Regular cardiac myocyte (primary cell): ENCODE results near the gene FUT1. TPM values are rescaled to one million over a fixed set of nuclear protein-coding genes. Genes with fewer than 3 reads are reported as not detected.

Source experiments
- total RNA-seq: library from RNA; depleted of rRNA; stranded (reverse); fragments of >200 nt; gene quantifications from 2 replicates; pipeline ENCODE4 v1.2.3, GENCODE V29; 2014

Gene FUT1
- under 0.01 and 0.58 TPM in 2 replicates for total RNA-seq

DNA sequence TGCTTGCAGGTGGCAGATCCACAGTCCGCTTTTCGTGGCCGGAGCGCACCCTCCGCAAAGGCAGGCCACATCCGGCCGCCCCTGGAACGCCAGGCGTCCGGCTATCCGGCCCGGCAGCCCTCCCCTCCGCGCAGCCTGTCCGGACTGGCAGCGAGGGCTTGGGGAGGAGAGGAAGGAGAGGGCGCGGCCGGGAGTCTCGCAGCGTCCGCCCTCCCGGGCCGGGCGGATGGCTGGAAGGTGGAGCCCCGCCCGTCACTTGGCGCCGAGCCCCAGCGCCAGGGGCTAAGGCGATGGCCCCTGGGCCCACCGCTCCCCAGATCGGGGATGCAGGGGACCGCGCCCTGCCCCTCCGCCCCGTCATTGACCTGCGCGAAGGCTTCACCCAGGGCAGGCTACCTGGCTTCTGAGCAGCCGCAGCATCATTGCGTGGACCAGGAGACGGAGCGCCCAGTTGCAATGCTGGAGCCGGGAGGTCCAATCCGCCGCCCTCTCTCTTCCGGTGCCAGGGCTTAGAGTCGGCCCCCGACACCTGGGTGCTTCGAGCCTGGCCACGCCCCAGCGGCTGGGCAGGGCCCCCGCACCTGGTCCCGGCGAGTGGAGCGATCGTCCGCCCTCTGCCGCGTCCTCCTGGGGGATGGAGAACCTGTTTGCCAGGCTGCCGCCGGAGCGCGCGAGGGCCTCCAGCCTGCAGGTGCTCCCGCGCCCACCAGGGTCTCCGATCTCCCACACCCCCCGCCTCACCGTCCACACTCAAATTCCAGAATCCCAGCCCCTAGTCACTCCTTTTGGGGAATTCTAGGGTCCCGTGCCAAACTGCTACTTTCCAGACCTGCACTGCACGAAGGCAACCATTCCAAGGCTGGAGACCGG lies at the start of gene FUT1:
TSS of gene FUT1 (minus strand) at position 146 of the 870 bp plus-strand sequence. CDS start 1,360 bp downstream, outside the sequence.

DNA sequence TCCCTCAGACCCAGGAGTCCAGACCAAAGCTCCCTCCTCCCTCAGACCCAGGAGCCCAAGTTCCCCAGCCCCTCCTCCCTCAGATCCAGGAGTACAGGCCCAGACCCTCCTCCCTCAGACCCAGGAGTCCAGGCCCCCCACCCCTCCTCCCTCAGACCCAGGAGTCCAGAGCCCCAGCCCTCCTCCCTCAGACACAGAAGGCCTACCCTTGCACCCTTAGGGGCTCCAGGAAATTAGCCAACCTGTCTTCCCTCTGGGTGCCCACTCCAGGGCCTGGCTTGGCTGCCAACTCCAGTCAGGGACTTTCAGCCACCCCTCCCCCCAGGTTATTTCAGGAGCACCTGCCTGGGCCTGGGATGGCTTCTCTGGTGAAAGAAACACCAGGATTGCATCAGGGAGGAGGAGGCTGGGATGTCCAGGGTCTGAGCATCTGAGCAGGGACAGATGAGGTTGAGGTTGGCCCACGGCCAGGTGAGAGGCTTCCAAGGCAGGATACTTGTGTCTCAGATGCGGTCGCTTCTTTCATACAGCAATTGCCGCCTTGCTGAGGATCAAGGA lies 2.7 kb upstream of the FUT1 start, which contains the start of gene FGF21:
TSS of gene FGF21 (plus strand) at position 441 of the 558 bp plus-strand sequence. CDS start 713 bp downstream, outside the sequence.

DNA sequence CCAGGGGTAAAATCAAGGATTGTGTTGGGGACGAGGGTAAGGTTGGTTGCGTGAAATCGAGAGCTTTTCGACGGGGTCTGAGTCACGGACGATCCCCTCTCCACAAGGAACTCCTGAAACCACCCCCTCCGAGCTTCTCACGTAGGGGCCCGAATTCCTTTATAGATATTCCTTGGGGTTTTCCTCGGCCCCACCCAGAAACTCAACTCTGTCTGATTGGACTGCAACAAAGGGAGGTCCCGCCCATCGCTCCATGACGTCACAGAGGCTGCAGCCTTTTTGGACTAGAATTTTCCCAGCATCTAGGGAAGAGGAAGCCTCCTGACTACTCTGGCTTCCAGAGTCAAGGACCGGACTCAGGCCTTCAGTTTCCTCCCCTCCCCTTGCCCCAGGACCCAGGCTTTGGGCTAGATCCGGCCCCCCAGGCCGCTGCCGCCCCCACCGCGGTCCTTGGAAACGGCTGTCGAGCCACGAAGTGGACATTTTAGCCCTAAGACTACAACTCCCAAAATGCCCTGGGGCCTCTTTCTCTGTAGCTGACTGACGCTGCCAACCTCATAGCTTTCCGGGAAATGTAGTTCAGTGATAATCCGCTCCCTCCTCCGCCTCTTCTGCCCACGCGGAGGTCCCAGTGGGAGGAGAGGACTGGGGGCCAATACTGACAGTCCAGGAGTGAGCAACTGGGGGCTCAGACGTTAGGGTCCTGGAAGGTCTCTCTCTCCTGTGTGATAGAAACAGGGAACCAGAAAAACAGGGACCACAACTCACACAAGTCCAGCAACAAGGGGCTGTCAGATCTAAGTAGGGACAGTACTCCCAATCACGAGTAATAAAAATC lies 5.5 kb downstream of the FUT1 start, which contains the start of gene IZUMO1:
TSS of gene IZUMO1 (minus strand) at position 172 of the 838 bp plus-strand sequence. CDS start 1,050 bp downstream, outside the sequence.

DNA sequence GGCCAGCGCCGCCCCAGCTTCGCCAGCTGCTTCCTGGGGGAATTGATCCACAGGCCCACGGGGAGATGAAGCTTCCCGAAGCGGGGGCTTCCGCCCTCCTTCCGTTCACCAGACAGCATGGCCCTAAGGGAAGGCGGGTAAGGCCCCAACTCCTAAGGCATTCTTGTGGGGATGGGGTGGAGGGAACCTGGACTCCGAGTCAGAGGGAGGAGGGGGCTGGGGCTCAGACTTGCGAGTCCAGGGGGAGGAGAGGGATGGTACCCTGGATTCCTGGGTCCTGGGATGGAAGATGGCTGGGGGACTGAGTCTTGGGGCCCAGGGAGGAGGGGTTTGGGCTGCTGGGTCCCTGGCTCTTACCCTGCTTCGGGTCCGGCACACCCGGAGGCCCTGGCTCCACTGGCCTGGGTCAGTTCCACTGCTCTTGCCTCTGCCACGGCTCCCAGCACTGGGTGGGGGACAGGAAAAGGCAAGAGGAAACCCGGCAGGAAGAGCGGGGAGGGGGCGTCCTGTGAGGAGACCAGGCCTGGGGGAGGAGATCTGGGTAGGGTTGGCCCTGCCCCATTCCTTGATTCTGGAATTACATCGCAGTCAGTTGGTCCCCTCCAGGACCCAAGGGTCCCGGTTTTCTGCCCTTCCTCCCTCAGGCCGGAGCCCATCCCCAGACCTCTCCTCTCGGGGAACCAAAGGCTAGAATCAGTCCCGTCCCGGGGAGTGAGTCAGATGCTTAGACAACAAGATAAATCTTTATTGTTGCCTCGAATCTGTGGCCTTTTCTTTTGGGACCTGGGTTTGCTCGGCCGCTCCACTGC lies 12.1 kb downstream of the FUT1 start, which contains the start of gene RASIP1:
TSS of gene RASIP1 (minus strand) at position 447 of the 809 bp plus-strand sequence. CDS start at position 119, 328 bp downstream.

DNA sequence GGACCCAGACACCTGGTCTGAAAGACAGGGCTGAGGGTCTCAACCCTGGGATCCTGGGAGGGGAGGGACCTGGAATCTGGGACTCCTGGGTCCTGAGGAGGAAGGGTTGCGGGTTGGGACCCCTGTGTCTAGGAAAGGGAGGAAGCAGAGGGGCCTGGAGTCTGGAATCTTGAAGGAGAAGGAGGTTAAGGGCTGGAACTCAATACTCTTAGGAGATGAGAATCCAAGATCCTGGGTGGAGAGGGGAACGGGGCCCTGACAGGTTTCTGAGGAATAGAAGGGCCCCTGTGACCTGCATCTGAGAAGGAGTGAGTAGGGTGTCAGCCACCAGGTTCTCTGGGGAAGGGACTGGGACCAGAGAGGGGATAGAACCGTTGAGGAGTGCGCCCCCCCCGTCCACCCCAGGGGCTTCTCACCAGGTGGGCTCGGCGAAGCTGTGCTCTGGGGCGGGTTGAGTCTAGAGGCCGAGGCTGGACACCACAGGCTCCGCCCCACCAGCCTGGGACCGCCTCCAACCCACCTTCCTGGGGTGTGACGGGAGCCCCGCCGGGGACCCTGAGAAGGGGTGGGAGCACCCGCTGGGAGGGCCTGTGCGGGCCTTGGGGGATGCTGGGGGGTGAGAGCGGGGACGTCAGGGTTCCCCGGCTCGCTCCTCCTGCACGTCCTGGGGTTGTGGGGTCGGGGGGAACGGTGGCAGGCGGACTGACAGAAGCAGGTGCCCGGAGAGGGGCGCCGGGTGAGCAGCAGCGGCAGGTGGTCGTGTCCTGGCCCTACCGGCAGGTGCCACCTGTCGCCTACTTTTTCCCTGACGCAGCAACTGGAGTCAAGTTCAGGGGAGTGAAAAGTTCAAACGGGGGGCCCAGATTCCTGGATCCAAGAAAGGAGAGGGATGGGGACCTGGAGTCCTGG lies 32.9 kb downstream of the FUT1 start, which contains the start of gene MAMSTR:
TSS of gene MAMSTR (minus strand) at position 463 of the 909 bp plus-strand sequence. CDS start 694 bp downstream, outside the sequence.

Other genes with a start within 250 kb of the FUT1 start
- not detected in 2 replicates for gene LMTK3, start 240.8 kb downstream of the FUT1 start, total RNA-seq
- gene SULT2B1, start 200.5 kb downstream of the FUT1 start, total RNA-seq = 0.28 TPM in 1 of 2 replicates, not detected in the other
- gene SPACA4, start 145.9 kb downstream of the FUT1 start, total RNA-seq = not detected in 2 replicates
- gene FAM83E, start 137.6 kb downstream of the FUT1 start, total RNA-seq = 0.56 and 0.58 TPM in 2 replicates
- gene RPL18, start 133.5 kb downstream of the FUT1 start, total RNA-seq = 2,069 and 2,218 TPM in 2 replicates
- 5.1 and 6.9 TPM in 2 replicates for gene SPHK2, start 133.1 kb downstream of the FUT1 start, total RNA-seq
- 1.3 and 6.2 TPM in 2 replicates for gene DBP, start 115.3 kb downstream of the FUT1 start, total RNA-seq
- gene CA11, start 106.5 kb downstream of the FUT1 start, total RNA-seq = 0.58 and 2.5 TPM in 2 replicates
- 0.28 TPM in 1 of 2 replicates, not detected in the other for gene NTN5, start 79.6 kb downstream of the FUT1 start, total RNA-seq
- gene FUT2, start 56.7 kb downstream of the FUT1 start, total RNA-seq = not detected in 2 replicates
- gene MAMSTR, start 32.9 kb downstream of the FUT1 start, total RNA-seq = 0.19 and 0.28 TPM in 2 replicates
- 0.58 and 0.85 TPM in 2 replicates for gene RASIP1, start 12.0 kb downstream of the FUT1 start, total RNA-seq
- not detected in 2 replicates for gene IZUMO1, start 5.7 kb downstream of the FUT1 start, total RNA-seq
- gene FGF21, start 2.9 kb upstream of the FUT1 start, total RNA-seq = not detected in 2 replicates
- 27.9 and 48.3 TPM in 2 replicates for gene BCAT2, start 58.4 kb upstream of the FUT1 start, total RNA-seq
- gene HSD17B14, start 83.8 kb upstream of the FUT1 start, total RNA-seq = 0.38 and 2.5 TPM in 2 replicates
- 5.6 and 10.4 TPM in 2 replicates for gene PLEKHA4, start 116.0 kb upstream of the FUT1 start, total RNA-seq
- 41.6 and 98.9 TPM in 2 replicates for gene PPP1R15A, start 119.8 kb upstream of the FUT1 start, total RNA-seq
- gene TULP2, start 146.1 kb upstream of the FUT1 start, total RNA-seq = not detected in 2 replicates
- 93.0 and 130 TPM in 2 replicates for gene NUCB1, start 147.7 kb upstream of the FUT1 start, total RNA-seq
- 0.38 and 0.56 TPM in 2 replicates for gene DHDH, start 181.1 kb upstream of the FUT1 start, total RNA-seq
- gene BAX, start 202.2 kb upstream of the FUT1 start, total RNA-seq = 96.4 and 104 TPM in 2 replicates
- 1,571 and 5,527 TPM in 2 replicates for gene FTL, start 212.7 kb upstream of the FUT1 start, total RNA-seq
- 47.5 and 56.9 TPM in 2 replicates for gene GYS1, start 240.7 kb upstream of the FUT1 start, total RNA-seq
- 138 and 392 TPM in 2 replicates for gene RUVBL2, start 241.2 kb upstream of the FUT1 start, total RNA-seq